ENCODE measurements around the gene KEL. TPM values are rescaled to one million over a fixed set of nuclear protein-coding genes. Genes with fewer than 3 reads are reported as not detected.
"Not testable (repeated sequence)": the region's sequence is repeated elsewhere in the genome, so short reads cannot be mapped to it uniquely, and the experiment has no call there.

Gene KEL
- total and polyA plus RNA-seq, 4 donors = 0.18 to 81.0 (median 0.36) TPM

GRCh38 chr7:142983825-142984224, 21.7 kb upstream of the KEL start:
- Histone ChIP-seq H3K27me3 (ENCODE audit: control insufficient read depth in 4 of 4, insufficient read depth in 4 of 4, low read length in 3 of 4) (no peaks in the 10 kb centered on the region), H3K27ac (ENCODE audit: low read depth in 1 of 2, low read length in 2 of 2) (no peak overlapping the region), H3K4me3 (ENCODE audit: low read depth in 1 of 3, low read length in 3 of 3) (no peak overlapping the region), H3K36me3 (ENCODE audit: control insufficient read depth in 4 of 4, insufficient read depth in 3 of 4, low read depth in 1 of 4, low read length in 3 of 4) (no peaks in the 10 kb centered on the region), H3K9ac (ENCODE audit: low read depth in 1 of 2, low read length in 2 of 2) (no peak overlapping the region), H3K9me3 (ENCODE audit: control insufficient read depth in 4 of 4, low read length in 3 of 4) (peaks cover 0 to 1% (median 0%) of the 10 kb centered on the region in 4 donors), H3K4me1 (ENCODE audit: control insufficient read depth in 4 of 4, insufficient read depth in 4 of 4, low read length in 3 of 4) (no peaks in the 10 kb centered on the region)
- TF ChIP-seq TAF1 (conservative IDR thresholded peaks at IDR 0.05) (no peak), FOXA1 (IDR thresholded peaks at IDR 0.05) (no peak), GABPA (IDR thresholded peaks at IDR 0.05 in 1 of 2, conservative IDR thresholded peaks at IDR 0.05 in 1 of 2) (no peak), YY1 (IDR thresholded peaks at IDR 0.05) (no peak), HNF4A (conservative IDR thresholded peaks at IDR 0.05) (no peak), RXRA (IDR thresholded peaks at IDR 0.05) (no peak), CTCF (IDR thresholded peaks at IDR 0.05; ENCODE audit: low read depth, low read length, missing input control) (no peak), NR2F2 (IDR thresholded peaks at IDR 0.05) (no peak), MAX (IDR thresholded peaks at IDR 0.05) (no peak), HNF4G (IDR thresholded peaks at IDR 0.05) (no peak), SP1 (IDR thresholded peaks at IDR 0.05) (no peak), ZBTB33 (IDR thresholded peaks at IDR 0.05) (no peak), FOXA2 (IDR thresholded peaks at IDR 0.05) (no peak), REST (IDR thresholded peaks at IDR 0.05) (no peak), EGR1 (IDR thresholded peaks at IDR 0.05; ENCODE audit: low read depth in 2 of 2) (no peak)
- DNase-seq (ENCODE audit: low spot score) = no peak
- WGBS = 86% methylated on average over 1 of the region's 1 CpG

GRCh38 chr7:142978402-142978801, 16.2 kb upstream of the KEL start:
- 86% methylated on average over 4 of the region's 4 CpGs for WGBS
- not testable (repeated sequence) for H3K9ac ChIP-seq (ENCODE audit: low read depth in 1 of 2, low read length in 2 of 2); H3K27ac ChIP-seq (ENCODE audit: low read depth in 1 of 2, low read length in 2 of 2); H3K4me1 ChIP-seq (ENCODE audit: control insufficient read depth in 4 of 4, insufficient read depth in 4 of 4, low read length in 3 of 4); H3K27me3 ChIP-seq (ENCODE audit: control insufficient read depth in 4 of 4, insufficient read depth in 4 of 4, low read length in 3 of 4); H3K36me3 ChIP-seq (ENCODE audit: control insufficient read depth in 4 of 4, insufficient read depth in 3 of 4, low read depth in 1 of 4, low read length in 3 of 4); H3K4me3 ChIP-seq (ENCODE audit: low read depth in 1 of 3, low read length in 3 of 3); DNase-seq (ENCODE audit: low spot score); H3K9me3 ChIP-seq (ENCODE audit: control insufficient read depth in 4 of 4, low read length in 3 of 4)

Data from liver (tissue), 9 donors.